HG03064 (cell line): ENCODE data around the gene PDCD6IP.
"Not testable (repeated sequence)": the region's sequence is repeated elsewhere in the genome, so short reads cannot be mapped to it uniquely, and the experiment has no call there.

Source experiments
- ATAC-seq: cut with Tn5 transposase; IDR thresholded peaks from one replicate; pipeline ENCODE4 v1.9.1; 2021; ENCODE audit warnings: low read depth; ENCODE audit not compliant: unreplicated experiment

The PDCD6IP gene

GRCh38 chr3:33792167-33792892 is 6.1 kb upstream of the PDCD6IP start:
- ATAC-seq, result no peak

- ATAC-seq, result no peak
These were observed 3.3 kb upstream of the PDCD6IP start for GRCh38 chr3:33795131-33795530.

GRCh38 chr3:33795856-33796536 is 2.4 kb upstream of the PDCD6IP start:
- ATAC-seq, result no peak

GRCh38 chr3:33798113-33798417 is 365 bp upstream of the PDCD6IP start:
- peak; percentile 41 for ATAC-seq

GRCh38 chr3:33799202-33799551 is 747 bp downstream of the PDCD6IP start:
- ATAC-seq, result no peak

- no peak for ATAC-seq
These were observed 4.8 kb downstream of the PDCD6IP start for GRCh38 chr3:33803252-33803651.

GRCh38 chr3:33803894-33804526 is 5.6 kb downstream of the PDCD6IP start:
- ATAC-seq, result no peak

GRCh38 chr3:33807191-33807590 is 8.8 kb downstream of the PDCD6IP start:
- ATAC-seq, result no peak

GRCh38 chr3:33808559-33808958 is 10.1 kb downstream of the PDCD6IP start:
- no peak for ATAC-seq

GRCh38 chr3:33810545-33810944 is 12.1 kb downstream of the PDCD6IP start:
- ATAC-seq, result no peak

- ATAC-seq, result no peak
These were observed 23.6 kb downstream of the PDCD6IP start for GRCh38 chr3:33821989-33822388.

- ATAC-seq, result no peak
These were observed 25.4 kb downstream of the PDCD6IP start for GRCh38 chr3:33823821-33824220.

GRCh38 chr3:33825111-33825510 is 26.7 kb downstream of the PDCD6IP start:
- ATAC-seq, result no peak

GRCh38 chr3:33826206-33826605 is 27.8 kb downstream of the PDCD6IP start:
- no peak for ATAC-seq

- ATAC-seq, result no peak
These were observed 28.3 kb downstream of the PDCD6IP start for GRCh38 chr3:33826688-33827087.

- ATAC-seq, result no peak
These were observed 31.3 kb downstream of the PDCD6IP start for GRCh38 chr3:33829720-33830119.

- no peak for ATAC-seq
These were observed 32.6 kb downstream of the PDCD6IP start for GRCh38 chr3:33831053-33831452.

- no peak for ATAC-seq
These were observed 35.1 kb downstream of the PDCD6IP start for GRCh38 chr3:33833408-33834095.

GRCh38 chr3:33834096-33834453 is 35.6 kb downstream of the PDCD6IP start:
- no peak for ATAC-seq

GRCh38 chr3:33837182-33837581 is 38.8 kb downstream of the PDCD6IP start:
- not testable (repeated sequence) for ATAC-seq

GRCh38 chr3:33839283-33839682 is 40.9 kb downstream of the PDCD6IP start:
- no peak for ATAC-seq

- ATAC-seq, result no peak
These were observed 41.7 kb downstream of the PDCD6IP start for GRCh38 chr3:33840179-33840578.
